ENCODE data around the gene IPO9.

IPO9 gene

DNA sequence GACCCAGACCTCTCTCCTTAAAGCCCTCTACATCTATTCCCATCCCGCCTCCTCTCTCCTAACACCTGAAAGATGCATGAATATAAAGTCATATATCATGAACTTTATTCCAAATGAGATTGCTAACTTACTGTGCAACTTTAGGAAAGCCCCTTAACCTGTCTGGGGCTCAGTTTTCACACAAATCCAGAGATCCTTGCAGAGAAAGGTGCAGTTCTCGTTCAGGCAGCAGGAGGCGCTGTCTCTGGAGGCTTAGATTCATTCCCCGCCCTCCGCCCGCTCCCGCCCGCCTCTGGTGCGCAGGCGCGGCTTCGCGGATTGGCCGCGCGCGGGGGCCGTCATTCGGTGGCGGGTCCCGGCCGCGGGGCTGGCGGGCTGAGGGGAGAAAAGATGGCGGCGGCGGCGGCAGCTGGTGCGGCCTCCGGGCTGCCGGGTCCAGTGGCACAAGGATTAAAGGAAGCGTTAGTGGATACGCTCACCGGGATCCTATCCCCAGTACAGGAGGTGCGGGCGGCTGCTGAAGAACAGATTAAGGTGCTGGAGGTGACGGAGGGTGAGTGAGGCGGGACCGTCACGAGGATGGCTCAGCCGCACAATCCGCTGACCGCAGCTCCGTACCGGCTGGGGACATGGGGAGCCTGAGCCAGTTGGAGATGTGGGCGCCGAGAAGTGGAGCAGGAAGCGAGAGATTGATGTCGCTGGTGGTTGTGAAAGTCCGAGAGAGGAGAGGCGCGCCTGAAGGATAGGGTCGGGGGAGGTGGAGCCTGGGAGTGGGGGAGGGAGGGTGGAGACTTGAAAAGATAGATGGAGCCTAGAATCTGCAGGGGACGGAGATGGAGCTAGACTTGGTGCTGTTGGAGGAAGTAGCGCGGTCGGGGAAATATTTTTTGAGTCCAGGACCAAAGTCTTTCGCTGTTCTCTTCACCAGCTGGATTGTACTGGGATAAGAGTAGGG lies at the start of gene IPO9:
IPO9 (plus strand) TSS at position 338 of the 955 bp plus-strand sequence; CDS start at position 391, 53 bp downstream.
- Histone ChIP-seq H3K9ac (ENCODE audit: low read length in 5 of 5) (peak within 1 kb of the TSS; percentile 71 to 95 (median 91)), H3K4me3 (ENCODE audit: low read depth in 1 of 5, low read length in 5 of 5) (peak within 1 kb of the TSS; percentile 88 to 100 (median 98)), H3K4me1 (ENCODE audit: control insufficient read depth in 5 of 5, insufficient read depth in 5 of 5, low read length in 5 of 5) (peaks cover 2 to 36% (median 25%) of the 10 kb centered on the region in 5 donors), H3K36me3 (ENCODE audit: control insufficient read depth in 5 of 5, insufficient read depth in 5 of 5, low read length in 5 of 5) (peaks cover 0 to under 1% (median 0%) of the 10 kb centered on the region in 5 donors), H3K27ac (ENCODE audit: low read depth, low read length) (peak within 1 kb of the TSS; percentile 86), H3K9me3 (ENCODE audit: control insufficient read depth in 5 of 5, low read length in 5 of 5) (no peaks in the 10 kb centered on the region), H3K27me3 (ENCODE audit: control insufficient read depth in 5 of 5, insufficient read depth in 4 of 5, low read length in 5 of 5) (no peaks in the 10 kb centered on the region)

DNA sequence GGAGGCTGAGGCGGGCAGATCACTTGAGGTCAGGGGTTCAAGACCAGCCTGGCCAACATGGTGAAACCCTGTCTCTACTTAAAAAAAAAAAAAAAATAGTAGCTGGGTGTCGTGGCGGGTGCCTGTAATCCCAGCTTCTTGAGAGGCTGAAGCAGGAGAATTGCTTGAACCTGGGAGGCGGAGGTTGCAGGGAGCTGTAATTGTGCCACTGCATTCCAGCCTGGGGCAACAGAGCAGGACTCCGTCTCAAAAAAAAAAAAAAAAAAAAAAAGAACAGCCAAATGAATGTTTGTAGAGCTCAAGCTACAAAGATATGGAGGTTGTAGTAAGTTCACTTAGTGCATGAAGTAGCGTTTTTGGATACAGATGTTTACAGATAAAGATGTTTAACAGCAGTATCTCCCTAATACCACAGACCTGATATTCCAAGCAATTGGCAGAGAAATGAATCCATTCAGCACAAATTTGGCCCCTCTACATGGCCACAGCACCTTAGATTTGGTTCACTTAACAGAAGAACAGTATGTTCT lies 49.5 kb upstream of the IPO9 start:
- Histone ChIP-seq H3K36me3 (ENCODE audit: control insufficient read depth in 5 of 5, insufficient read depth in 5 of 5, low read length in 5 of 5) (peaks cover 13 to 50% (median 41%) of the 10 kb centered on the region in 5 donors), H3K9ac (ENCODE audit: low read length in 5 of 5) (peak overlapping the region in 3 of 5 donors; percentile 25 to 63 (median 48)), H3K27me3 (ENCODE audit: control insufficient read depth in 5 of 5, insufficient read depth in 4 of 5, low read length in 5 of 5) (no peaks in the 10 kb centered on the region), H3K4me3 (ENCODE audit: low read depth in 1 of 5, low read length in 5 of 5) (no peak overlapping the region), H3K4me1 (ENCODE audit: control insufficient read depth in 5 of 5, insufficient read depth in 5 of 5, low read length in 5 of 5) (peaks cover 6 to 62% (median 40%) of the 10 kb centered on the region in 5 donors), H3K27ac (ENCODE audit: low read depth, low read length) (peak overlapping the region; percentile 65), H3K9me3 (ENCODE audit: control insufficient read depth in 5 of 5, low read length in 5 of 5) (no peaks in the 10 kb centered on the region)

DNA sequence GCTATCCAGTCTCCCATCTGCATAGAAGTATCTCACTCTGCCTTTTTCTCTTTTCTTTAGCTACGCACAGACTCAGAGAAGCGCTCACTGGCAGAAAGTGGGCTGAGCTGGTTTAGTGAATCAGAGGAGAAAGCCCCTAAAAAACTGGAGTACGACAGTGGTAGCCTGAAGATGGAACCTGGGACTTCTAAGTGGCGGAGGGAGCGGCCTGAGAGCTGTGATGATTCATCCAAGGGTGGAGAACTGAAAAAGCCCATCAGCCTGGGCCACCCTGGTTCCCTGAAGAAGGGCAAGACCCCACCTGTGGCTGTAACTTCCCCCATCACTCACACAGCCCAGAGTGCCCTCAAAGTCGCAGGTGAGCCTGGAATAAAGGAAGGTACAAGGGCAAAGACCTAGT lies 48.0 kb upstream of the IPO9 start:
- H3K4me1 ChIP-seq (ENCODE audit: control insufficient read depth in 5 of 5, insufficient read depth in 5 of 5, low read length in 5 of 5): peaks cover 6 to 52% (median 40%) of the 10 kb centered on the region in 5 donors
- H3K4me3 ChIP-seq (ENCODE audit: low read depth in 1 of 5, low read length in 5 of 5): no peak overlapping the region
- H3K27ac ChIP-seq (ENCODE audit: low read depth, low read length): peak overlapping the region; percentile 65
- no peaks in the 10 kb centered on the region for H3K27me3 ChIP-seq (ENCODE audit: control insufficient read depth in 5 of 5, insufficient read depth in 4 of 5, low read length in 5 of 5)
- no peak overlapping the region for H3K9ac ChIP-seq (ENCODE audit: low read length in 5 of 5)
- H3K9me3 ChIP-seq (ENCODE audit: control insufficient read depth in 5 of 5, low read length in 5 of 5): no peaks in the 10 kb centered on the region
- peaks cover 13 to 58% (median 51%) of the 10 kb centered on the region in 5 donors for H3K36me3 ChIP-seq (ENCODE audit: control insufficient read depth in 5 of 5, insufficient read depth in 5 of 5, low read length in 5 of 5)

DNA sequence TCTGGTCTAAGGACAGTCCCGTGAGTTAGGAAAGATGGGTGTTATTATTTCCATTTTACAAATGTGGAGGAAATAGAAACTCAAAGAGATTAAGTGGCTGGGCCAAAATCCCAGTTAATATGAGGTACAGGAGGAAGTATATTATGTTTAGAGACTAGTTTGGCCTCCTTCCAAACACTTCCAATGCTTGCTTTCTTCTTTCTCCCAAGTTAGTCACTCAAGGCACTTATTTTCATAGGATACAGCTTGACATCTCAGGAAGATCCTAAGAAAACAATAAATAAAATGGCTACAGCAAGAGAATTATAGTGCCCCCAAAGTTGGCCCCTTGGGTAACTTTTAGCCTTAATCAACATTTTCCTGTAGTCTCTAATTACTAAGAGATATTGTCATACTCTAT lies 47.5 kb upstream of the IPO9 start:
- Histone ChIP-seq H3K9me3 (ENCODE audit: control insufficient read depth in 5 of 5, low read length in 5 of 5) (no peaks in the 10 kb centered on the region), H3K4me3 (ENCODE audit: low read depth in 1 of 5, low read length in 5 of 5) (no peak overlapping the region), H3K27ac (ENCODE audit: low read depth, low read length) (peak overlapping the region; percentile 65), H3K27me3 (ENCODE audit: control insufficient read depth in 5 of 5, insufficient read depth in 4 of 5, low read length in 5 of 5) (no peaks in the 10 kb centered on the region), H3K36me3 (ENCODE audit: control insufficient read depth in 5 of 5, insufficient read depth in 5 of 5, low read length in 5 of 5) (peaks cover 13 to 62% (median 56%) of the 10 kb centered on the region in 5 donors), H3K4me1 (ENCODE audit: control insufficient read depth in 5 of 5, insufficient read depth in 5 of 5, low read length in 5 of 5) (peaks cover 6 to 54% (median 44%) of the 10 kb centered on the region in 5 donors), H3K9ac (ENCODE audit: low read length in 5 of 5) (no peak overlapping the region)

DNA sequence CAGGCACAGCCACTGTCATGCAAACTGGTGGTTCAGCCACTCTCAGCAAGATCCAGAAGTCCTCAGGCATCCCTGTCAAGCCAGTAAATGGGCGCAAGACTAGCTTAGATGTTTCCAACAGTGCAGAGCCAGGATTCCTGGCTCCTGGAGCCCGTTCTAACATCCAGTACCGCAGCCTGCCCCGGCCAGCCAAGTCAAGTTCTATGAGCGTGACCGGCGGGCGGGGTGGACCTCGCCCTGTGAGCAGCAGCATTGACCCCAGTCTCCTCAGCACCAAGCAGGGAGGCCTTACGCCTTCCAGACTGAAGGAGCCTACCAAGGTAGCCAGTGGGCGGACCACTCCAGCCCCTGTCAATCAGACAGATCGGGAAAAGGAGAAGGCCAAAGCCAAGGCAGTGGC lies 46.6 kb upstream of the IPO9 start:
- H3K9ac ChIP-seq (ENCODE audit: low read length in 5 of 5): no peak overlapping the region
- H3K27me3 ChIP-seq (ENCODE audit: control insufficient read depth in 5 of 5, insufficient read depth in 4 of 5, low read length in 5 of 5): no peaks in the 10 kb centered on the region
- peaks cover 7 to 62% (median 47%) of the 10 kb centered on the region in 5 donors for H3K4me1 ChIP-seq (ENCODE audit: control insufficient read depth in 5 of 5, insufficient read depth in 5 of 5, low read length in 5 of 5)
- no peak overlapping the region for H3K27ac ChIP-seq (ENCODE audit: low read depth, low read length)
- H3K9me3 ChIP-seq (ENCODE audit: control insufficient read depth in 5 of 5, low read length in 5 of 5): no peaks in the 10 kb centered on the region
- H3K36me3 ChIP-seq (ENCODE audit: control insufficient read depth in 5 of 5, insufficient read depth in 5 of 5, low read length in 5 of 5): peaks cover 15 to 71% (median 65%) of the 10 kb centered on the region in 5 donors
- H3K4me3 ChIP-seq (ENCODE audit: low read depth in 1 of 5, low read length in 5 of 5): no peak overlapping the region

DNA sequence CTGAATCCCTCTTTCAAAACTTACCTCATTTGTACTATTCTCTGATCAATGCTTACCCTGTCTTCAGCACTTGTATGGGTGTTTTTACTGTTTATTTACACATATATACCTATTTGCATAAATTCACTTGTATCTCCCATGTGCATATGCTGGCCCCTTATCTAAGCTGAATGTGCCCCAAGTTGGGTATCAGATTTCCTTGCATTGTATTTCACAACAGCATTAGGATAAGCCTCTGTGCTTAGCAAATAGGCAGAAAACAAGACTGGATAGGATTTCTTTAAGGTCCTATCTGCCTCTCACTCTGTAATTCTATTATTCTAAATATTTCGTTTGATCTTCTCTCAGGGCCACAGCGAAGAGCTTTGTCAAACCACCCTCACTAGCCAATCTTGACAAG lies 45.9 kb upstream of the IPO9 start:
- H3K9me3 ChIP-seq (ENCODE audit: control insufficient read depth in 5 of 5, low read length in 5 of 5): no peaks in the 10 kb centered on the region
- no peaks in the 10 kb centered on the region for H3K27me3 ChIP-seq (ENCODE audit: control insufficient read depth in 5 of 5, insufficient read depth in 4 of 5, low read length in 5 of 5)
- H3K9ac ChIP-seq (ENCODE audit: low read length in 5 of 5): peak overlapping the region in 1 of 5 donors; percentile 23
- H3K27ac ChIP-seq (ENCODE audit: low read depth, low read length): no peak overlapping the region
- no peak overlapping the region for H3K4me3 ChIP-seq (ENCODE audit: low read depth in 1 of 5, low read length in 5 of 5)
- H3K4me1 ChIP-seq (ENCODE audit: control insufficient read depth in 5 of 5, insufficient read depth in 5 of 5, low read length in 5 of 5): peaks cover 7 to 56% (median 46%) of the 10 kb centered on the region in 5 donors
- peaks cover 18 to 78% (median 72%) of the 10 kb centered on the region in 5 donors for H3K36me3 ChIP-seq (ENCODE audit: control insufficient read depth in 5 of 5, insufficient read depth in 5 of 5, low read length in 5 of 5)

DNA sequence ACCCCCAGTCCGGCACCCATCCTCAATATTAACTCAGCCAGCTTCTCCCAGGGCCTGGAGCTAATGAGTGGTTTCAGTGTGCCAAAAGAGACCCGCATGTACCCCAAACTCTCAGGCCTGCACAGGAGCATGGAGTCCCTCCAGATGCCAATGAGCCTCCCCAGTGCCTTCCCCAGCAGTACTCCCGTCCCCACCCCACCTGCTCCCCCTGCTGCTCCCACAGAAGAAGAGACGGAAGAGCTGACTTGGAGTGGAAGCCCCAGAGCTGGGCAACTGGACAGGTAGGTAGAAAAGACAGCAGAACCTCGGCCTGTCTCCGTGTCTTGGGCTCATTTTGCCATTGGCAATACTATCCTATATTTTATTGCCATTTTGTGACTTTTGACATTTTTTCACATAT lies 45.4 kb upstream of the IPO9 start:
- no peak overlapping the region for H3K9ac ChIP-seq (ENCODE audit: low read length in 5 of 5)
- peaks cover 18 to 83% (median 77%) of the 10 kb centered on the region in 5 donors for H3K36me3 ChIP-seq (ENCODE audit: control insufficient read depth in 5 of 5, insufficient read depth in 5 of 5, low read length in 5 of 5)
- no peaks in the 10 kb centered on the region for H3K27me3 ChIP-seq (ENCODE audit: control insufficient read depth in 5 of 5, insufficient read depth in 4 of 5, low read length in 5 of 5)
- no peak overlapping the region for H3K4me3 ChIP-seq (ENCODE audit: low read depth in 1 of 5, low read length in 5 of 5)
- no peaks in the 10 kb centered on the region for H3K9me3 ChIP-seq (ENCODE audit: control insufficient read depth in 5 of 5, low read length in 5 of 5)
- no peak overlapping the region for H3K27ac ChIP-seq (ENCODE audit: low read depth, low read length)
- peaks cover 7 to 54% (median 46%) of the 10 kb centered on the region in 5 donors for H3K4me1 ChIP-seq (ENCODE audit: control insufficient read depth in 5 of 5, insufficient read depth in 5 of 5, low read length in 5 of 5)

DNA sequence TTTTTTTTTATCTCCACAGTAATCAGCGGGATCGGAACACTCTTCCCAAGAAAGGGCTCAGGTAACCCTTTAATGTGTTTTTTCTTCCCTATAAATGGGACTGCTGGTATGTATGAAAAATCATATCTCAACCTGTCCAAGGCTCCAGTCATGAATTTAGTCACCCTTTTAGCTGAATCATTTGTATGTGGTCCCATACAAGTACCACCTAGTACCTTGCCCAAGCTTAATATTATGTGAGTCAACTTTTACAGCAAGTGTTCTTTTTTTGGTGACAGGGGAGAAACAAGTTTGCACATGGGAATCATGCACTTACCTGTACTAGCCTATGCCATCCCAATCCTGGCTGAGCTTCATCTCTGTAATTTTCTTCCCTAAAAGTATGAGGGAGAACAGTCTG lies 43.7 kb upstream of the IPO9 start:
- no peak overlapping the region for H3K9ac ChIP-seq (ENCODE audit: low read length in 5 of 5)
- H3K9me3 ChIP-seq (ENCODE audit: control insufficient read depth in 5 of 5, low read length in 5 of 5): no peaks in the 10 kb centered on the region
- peaks cover 9 to 61% (median 48%) of the 10 kb centered on the region in 5 donors for H3K4me1 ChIP-seq (ENCODE audit: control insufficient read depth in 5 of 5, insufficient read depth in 5 of 5, low read length in 5 of 5)
- no peak overlapping the region for H3K4me3 ChIP-seq (ENCODE audit: low read depth in 1 of 5, low read length in 5 of 5)
- no peaks in the 10 kb centered on the region for H3K27me3 ChIP-seq (ENCODE audit: control insufficient read depth in 5 of 5, insufficient read depth in 4 of 5, low read length in 5 of 5)
- H3K36me3 ChIP-seq (ENCODE audit: control insufficient read depth in 5 of 5, insufficient read depth in 5 of 5, low read length in 5 of 5): peaks cover 23 to 94% (median 88%) of the 10 kb centered on the region in 5 donors
- H3K27ac ChIP-seq (ENCODE audit: low read depth, low read length): no peak overlapping the region

DNA sequence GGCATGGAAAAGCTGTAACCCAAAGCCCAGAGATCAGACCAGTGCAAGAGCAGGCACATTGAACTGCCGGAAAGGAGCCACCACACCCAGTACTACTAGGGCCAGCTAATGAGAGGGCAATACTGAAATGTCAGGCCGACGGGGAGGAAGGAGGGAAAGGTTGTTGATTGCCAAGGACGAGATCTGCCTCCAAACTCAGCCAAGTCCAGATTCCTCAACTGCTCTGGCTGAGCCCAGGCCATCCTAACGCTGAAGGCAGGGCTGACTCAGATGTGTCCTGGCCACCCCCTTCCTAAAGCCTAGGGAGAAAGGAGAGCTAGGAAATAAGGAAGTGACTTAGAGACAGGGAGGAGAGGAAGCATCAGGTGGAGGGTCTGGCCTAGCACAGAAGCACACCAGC lies 42.1 kb upstream of the IPO9 start:
- peak overlapping the region in 1 of 5 donors; percentile 8 for H3K4me3 ChIP-seq (ENCODE audit: low read depth in 1 of 5, low read length in 5 of 5)
- H3K9me3 ChIP-seq (ENCODE audit: control insufficient read depth in 5 of 5, low read length in 5 of 5): no peaks in the 10 kb centered on the region
- peaks cover 19 to 64% (median 55%) of the 10 kb centered on the region in 5 donors for H3K4me1 ChIP-seq (ENCODE audit: control insufficient read depth in 5 of 5, insufficient read depth in 5 of 5, low read length in 5 of 5)
- peak overlapping the region; percentile 69 for H3K27ac ChIP-seq (ENCODE audit: low read depth, low read length)
- H3K36me3 ChIP-seq (ENCODE audit: control insufficient read depth in 5 of 5, insufficient read depth in 5 of 5, low read length in 5 of 5): peaks cover 23 to 92% (median 85%) of the 10 kb centered on the region in 5 donors
- peak overlapping the region in 2 of 5 donors; percentile 21 to 42 for H3K9ac ChIP-seq (ENCODE audit: low read length in 5 of 5)
- no peaks in the 10 kb centered on the region for H3K27me3 ChIP-seq (ENCODE audit: control insufficient read depth in 5 of 5, insufficient read depth in 4 of 5, low read length in 5 of 5)

DNA sequence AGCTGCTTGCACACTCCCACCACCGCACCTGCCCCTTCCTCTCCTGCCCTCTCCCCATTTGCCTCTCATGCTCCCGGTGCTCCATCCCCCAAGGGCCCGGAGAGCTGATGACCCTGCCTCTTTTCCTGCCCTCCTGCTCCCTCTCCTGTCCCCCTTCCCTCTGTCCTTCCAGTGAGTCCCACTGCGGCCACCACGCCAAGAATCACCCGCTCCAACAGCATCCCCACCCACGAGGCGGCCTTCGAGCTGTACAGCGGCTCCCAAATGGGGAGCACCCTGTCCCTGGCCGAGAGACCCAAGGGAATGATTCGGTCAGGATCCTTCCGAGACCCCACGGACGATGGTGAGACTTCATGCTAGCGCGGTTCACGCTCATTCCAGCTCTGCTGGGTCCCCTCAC lies 40.7 kb upstream of the IPO9 start:
- Histone ChIP-seq H3K4me1 (ENCODE audit: control insufficient read depth in 5 of 5, insufficient read depth in 5 of 5, low read length in 5 of 5) (peaks cover 32 to 72% (median 62%) of the 10 kb centered on the region in 5 donors), H3K36me3 (ENCODE audit: control insufficient read depth in 5 of 5, insufficient read depth in 5 of 5, low read length in 5 of 5) (peaks cover 17 to 89% (median 73%) of the 10 kb centered on the region in 5 donors), H3K9me3 (ENCODE audit: control insufficient read depth in 5 of 5, low read length in 5 of 5) (no peaks in the 10 kb centered on the region), H3K27ac (ENCODE audit: low read depth, low read length) (peak overlapping the region; percentile 82), H3K27me3 (ENCODE audit: control insufficient read depth in 5 of 5, insufficient read depth in 4 of 5, low read length in 5 of 5) (no peaks in the 10 kb centered on the region), H3K4me3 (ENCODE audit: low read depth in 1 of 5, low read length in 5 of 5) (no peak overlapping the region), H3K9ac (ENCODE audit: low read length in 5 of 5) (no peak overlapping the region)

Measured in subcutaneous abdominal adipose tissue (tissue), 5 donors.